Measurements from ENCODE around the gene CRYZ.
"Not testable (repeated sequence)": the region's sequence is repeated elsewhere in the genome, so short reads cannot be mapped to it uniquely, and the experiment has no call there.

The CRYZ gene

DNA sequence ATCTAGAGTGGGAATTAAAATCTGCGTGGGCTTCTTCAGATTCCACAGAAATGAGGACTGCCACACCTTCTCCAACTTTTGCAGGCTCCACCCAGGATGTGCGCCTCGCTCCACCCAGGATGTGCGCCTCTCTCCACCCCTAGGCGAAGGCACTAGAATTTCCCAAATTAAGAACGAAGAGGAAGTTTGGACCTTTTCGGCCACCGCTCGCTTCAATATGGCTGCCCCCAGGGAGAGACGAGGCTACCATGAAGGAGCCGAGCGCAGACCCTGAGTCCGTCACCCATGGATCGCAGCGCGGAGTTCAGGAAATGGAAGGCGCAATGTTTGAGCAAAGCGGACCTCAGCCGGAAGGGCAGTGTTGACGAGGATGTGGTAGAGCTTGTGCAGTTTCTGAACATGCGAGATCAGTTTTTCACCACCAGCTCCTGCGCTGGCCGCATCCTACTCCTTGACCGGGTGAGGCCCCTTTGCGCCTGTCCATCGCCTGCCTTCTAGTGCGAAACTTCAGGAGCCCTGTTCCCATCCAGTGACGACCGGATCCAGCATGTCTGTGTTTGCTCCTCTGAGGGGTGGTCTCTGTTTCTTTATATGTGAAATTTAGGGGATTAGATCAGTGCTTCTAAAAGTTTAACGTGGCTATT, at the start of gene CRYZ, which contains the start of gene TYW3:
Gene CRYZ, minus strand, starts transcription at position 91 of the 644 bp plus-strand sequence. CDS start 8,229 bp downstream, outside the sequence.
Gene TYW3, plus strand, starts transcription at position 193 of the 644 bp plus-strand sequence. Its CDS starts 93 bp downstream, at position 286.
- no peak for FAIRE-seq

- no peak for FAIRE-seq
These were observed 47.7 kb upstream of the CRYZ start for GRCh38 chr1:74780594-74780993.

GRCh38 chr1:74779750-74780149, 46.9 kb upstream of the CRYZ start:
- FAIRE-seq: no peak

- FAIRE-seq: no peak
These were observed 44.7 kb upstream of the CRYZ start for GRCh38 chr1:74777525-74777924.

- no peak for FAIRE-seq
These were observed 42.9 kb upstream of the CRYZ start for GRCh38 chr1:74775735-74776134.

DNA sequence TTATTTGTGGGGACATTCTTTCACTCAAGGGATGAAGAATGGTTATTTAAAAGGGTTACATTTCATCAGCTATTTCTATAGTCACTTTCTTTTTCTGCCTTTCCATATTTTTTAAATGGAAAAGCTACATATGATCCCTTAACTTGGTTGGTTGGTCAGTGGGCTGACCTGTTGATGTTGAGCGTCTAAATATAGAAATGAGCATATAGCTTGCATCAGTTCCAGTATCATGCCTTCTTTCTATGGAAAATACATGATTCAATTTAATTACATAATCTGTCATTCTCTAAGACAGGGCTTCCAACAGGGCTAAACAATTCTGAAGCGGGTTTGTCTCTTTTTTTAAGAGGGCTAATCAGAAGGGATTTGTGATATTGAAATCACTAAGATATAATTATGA, 40.7 kb upstream of the CRYZ start:
- FAIRE-seq: no peak

DNA sequence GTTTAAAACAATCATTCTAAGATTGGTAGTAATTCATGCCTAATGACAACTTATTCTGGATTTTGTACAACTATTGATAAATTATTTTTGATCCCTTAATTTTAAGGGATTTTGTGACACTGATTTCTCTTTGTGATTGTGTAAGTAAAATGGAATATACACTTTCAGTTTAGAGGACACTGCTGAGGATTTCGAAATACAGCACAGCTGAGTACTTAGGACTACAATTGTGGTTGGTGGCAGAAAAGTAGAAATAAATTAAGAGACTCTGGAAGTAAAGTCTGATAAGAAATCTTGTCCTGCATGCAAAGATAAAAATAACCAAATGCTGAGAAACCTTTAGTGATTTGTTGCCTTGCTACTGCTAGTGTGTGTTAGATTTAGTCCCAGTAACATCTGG, 40.1 kb upstream of the CRYZ start:
- no peak for FAIRE-seq

DNA sequence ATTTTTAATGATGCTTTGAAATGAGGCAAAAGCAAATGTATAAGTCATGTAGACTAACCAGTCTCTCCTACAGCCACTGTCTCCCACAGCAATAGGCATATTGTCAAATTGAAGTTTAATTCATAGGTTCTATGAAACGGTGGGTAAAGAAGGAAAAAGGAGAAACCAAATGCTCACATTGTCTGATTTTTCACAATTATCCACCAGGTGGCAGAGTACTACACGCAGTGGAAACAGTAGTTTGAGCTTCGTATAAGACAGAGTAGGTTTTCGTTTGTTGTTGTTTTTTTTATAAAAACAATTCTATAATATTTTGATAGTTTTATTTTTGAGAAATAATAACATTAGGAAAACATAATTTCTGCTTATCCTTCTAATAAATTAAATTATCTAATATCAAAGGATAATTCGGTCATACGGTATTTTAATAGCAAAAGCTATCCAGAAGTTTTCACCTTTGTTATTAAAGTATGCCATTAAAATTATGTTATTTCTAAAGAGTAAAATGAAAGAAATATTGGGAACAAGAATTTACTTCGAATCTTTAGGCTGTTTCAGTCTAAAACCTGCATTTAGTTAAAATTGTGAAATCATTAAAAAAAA, 39.2 kb upstream of the CRYZ start:
- peak; percentile 58 for FAIRE-seq

- no peak for FAIRE-seq
These were observed 34.6 kb upstream of the CRYZ start for GRCh38 chr1:74767490-74767889.

GRCh38 chr1:74766579-74766978, 33.7 kb upstream of the CRYZ start:
- FAIRE-seq: no peak

GRCh38 chr1:74763807-74764206, 31.0 kb upstream of the CRYZ start:
- FAIRE-seq: no peak

DNA sequence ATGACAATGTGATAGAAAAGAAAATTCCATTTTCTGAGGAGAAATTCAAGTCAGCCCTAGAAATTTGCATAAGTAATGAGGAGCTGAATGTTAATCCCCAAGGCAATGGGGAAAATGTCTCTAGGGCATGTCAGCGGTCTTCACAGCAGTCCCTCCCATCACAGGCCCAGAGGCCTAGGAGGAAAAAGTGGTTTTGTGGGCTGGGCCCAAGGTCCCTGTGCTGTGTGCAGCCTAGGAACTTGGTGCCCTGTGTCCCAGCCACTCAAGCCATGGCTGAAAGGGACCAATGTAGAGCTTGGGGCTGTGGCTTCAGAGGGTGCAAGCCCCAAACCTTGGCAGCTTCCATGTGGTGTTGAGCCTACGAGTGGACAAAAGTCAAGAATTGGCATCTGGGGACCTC, 23.8 kb upstream of the CRYZ start:
- not testable (repeated sequence) for FAIRE-seq

DNA sequence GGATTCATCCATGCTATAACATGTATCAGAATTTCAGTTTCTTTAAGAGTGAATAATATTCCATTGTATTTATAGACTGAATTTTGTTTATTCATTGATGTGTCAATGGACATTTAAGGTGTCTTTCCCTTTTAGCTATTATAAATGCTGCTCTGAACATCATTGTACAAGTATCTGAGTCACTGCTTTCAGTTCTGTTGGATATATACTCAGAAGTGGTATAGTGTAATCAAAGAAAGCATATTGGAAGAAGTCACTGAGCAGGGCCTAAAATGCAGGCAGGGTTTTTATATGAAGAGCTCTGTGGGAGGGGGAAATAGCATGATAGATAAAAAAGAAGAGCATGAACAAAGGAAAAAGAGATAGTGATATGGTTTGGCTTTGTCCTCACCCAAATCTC, 22.6 kb upstream of the CRYZ start:
- no peak for FAIRE-seq

GRCh38 chr1:74753104-74753503, 20.3 kb upstream of the CRYZ start:
- FAIRE-seq: no peak

DNA sequence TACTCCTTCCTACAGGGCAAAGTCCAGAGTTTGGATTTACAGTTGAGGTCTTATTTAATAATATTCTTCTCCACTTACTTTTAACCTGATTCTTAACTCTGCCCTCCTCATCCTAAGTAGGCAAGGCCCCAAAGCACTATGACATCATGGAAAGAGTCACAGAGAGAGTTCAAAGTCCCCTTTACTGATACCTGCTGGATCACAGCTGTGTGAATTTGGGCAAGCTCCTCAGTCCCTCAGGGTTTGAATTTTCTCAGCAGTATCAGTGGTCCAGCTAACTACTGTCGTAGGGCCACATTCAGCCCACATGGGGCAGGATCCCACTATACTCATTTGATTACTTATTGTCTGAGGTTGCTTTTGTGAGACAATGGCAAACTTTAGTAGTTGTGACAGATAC, 16.1 kb upstream of the CRYZ start:
- no peak for FAIRE-seq

DNA sequence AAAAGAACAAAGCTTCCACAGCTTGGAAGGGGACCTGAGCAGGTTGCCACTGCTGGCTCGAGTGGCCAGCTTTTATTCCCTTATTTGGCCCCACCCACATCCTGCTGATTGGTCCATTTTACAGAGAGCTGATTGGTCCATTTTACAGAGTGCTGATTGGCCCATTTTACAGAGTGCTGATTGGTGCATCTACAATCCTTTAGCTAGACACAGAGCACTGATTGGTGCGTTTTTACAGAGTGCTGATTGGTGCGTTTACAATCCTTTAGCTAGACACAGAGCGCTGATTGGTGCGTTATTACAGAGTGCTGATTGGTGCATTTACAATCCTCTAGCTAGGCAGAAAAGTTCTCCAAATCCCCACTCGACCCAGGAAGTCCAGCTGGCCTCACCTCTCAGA, 12.4 kb upstream of the CRYZ start:
- not testable (repeated sequence) for FAIRE-seq

DNA sequence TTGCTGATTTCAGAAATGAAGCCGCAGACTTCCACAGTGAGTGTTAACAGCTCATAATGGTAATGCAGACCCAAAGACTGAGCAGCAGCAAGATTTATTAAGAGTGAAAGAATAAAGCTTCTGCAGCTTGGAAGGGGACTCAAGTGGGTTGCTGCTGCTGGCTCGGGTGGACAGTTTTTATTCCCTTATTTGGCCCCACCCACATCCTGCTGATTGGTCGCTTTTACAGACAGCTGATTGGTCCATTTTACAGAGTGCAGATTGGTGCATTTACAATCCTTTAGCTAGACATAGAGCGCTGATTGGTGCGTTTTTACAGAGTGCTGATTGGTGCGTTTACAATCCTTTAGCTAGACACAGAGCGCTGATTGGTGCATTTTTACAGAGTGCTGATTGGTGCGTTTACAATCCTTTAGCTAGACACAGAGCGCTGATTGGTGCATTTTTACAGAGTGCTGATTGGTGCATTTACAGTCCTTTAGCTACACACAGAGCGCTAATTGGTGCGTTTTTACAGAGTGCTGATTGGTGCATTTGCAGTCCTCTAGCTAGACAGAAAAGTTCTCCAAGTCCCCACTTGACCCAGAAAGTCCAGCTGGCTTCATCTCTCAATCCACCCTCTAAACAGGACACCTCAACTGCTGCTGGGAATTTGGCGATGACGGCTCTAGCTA, 7.6 kb upstream of the CRYZ start:
- FAIRE-seq: not testable (repeated sequence)

GRCh38 chr1:74737333-74737732, 4.5 kb upstream of the CRYZ start:
- FAIRE-seq: no peak

- FAIRE-seq: no peak
These were observed 994 bp upstream of the CRYZ start for GRCh38 chr1:74733604-74734484.

- not testable (repeated sequence) for FAIRE-seq
These were observed 541 bp downstream of the CRYZ start for GRCh38 chr1:74732071-74732946.

GRCh38 chr1:74731399-74732052, 1.3 kb downstream of the CRYZ start:
- no peak for FAIRE-seq

All from colon (tissue), 2 donors.